ENCODE data around the gene MAZ. TPM values are rescaled to one million over a fixed set of nuclear protein-coding genes. Genes with fewer than 3 reads are reported as not detected.

MAZ gene
- total RNA-seq (2022; extraction: Qiagen RNA extraction; ENCODE audit: low read depth), result 155 to 199 TPM (median 183 TPM) in 5 replicates

DNA sequence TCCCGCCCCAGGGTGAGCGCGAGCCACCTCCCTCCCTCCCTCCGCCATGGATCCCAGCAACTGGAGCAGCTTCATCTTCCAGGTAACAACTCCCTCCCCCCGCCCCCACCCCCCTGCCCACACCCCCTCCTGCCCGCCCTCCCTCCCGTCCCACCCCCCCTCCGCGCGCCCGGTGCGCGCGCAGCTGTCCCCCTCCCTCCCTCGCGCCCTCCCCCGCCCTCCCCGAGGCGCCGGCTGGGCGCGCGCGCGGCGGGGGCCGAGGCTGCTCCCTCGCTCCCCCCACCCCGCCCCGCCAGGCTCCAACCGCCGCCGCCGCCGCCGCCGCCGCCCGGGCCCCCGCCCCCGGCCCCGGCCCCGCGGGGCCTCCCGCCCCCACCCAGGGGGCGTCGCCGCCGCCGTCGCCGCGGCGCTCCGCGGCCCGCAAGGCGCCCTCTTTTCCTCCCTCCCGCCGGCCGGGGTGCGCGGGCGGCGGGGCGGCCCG, at the start of gene MAZ:
MAZ (plus strand) TSS at position 431 of the 481 bp plus-strand sequence. CDS start 173 bp downstream, outside the sequence.

DNA sequence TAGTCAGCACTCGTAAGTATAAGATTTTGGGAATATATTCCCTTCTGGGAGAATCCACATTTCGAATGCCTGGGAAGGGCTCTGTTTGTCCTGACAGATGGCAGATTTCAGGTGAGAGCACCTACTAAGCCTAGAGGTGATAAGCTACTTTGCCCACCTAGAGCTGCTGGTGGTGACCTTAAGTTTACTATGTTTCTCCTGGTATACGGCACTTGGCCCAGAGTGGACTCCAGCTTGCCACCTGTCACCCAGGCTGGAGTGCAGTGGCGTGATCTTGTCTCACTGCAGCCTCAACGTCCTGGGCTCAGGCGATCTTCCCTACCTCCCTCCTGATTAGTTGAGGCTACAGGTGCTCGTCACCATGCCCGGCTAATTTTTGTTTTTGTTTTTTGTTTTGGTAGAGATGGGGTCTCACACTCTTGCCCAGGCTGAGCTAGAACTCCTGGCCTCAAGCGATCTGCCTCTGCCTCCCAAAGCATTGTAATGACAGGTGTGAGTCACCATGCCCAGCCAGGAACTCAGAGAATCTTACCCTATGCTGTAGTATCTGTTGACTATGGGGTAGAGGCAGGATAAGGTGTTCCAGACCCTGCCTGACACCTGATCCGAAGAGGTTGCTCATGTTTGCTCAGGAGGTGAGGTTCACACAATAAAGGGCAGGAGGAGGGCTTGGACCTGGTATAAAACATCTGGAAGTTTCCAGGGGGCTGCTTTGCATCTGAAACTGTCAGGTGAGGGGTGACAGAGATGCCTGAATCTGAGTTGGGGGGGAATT, 28.6 kb upstream of the MAZ start, which contains the start of gene ZG16:
ZG16 (plus strand) TSS at position 681 of the 775 bp plus-strand sequence. CDS start 1,011 bp downstream, outside the sequence.

GRCh38 chr16:29790183-29790948, 16.0 kb upstream of the MAZ start, which contains the start of gene KIF22:
Gene KIF22, plus strand, starts transcription at chr16:29790751. Its CDS starts 9 bp downstream, at chr16:29790760.

GRCh38 chr16:29811896-29812665, 5.8 kb downstream of the MAZ start, which contains the start of gene PRRT2:
Gene PRRT2, plus strand, starts transcription at chr16:29812193. Its CDS starts 862 bp downstream, at chr16:29813055.

GRCh38 chr16:29815793-29816693, 9.7 kb downstream of the MAZ start, which contains the start of gene PAGR1:
Gene PAGR1, plus strand, starts transcription at chr16:29816152. Its CDS starts 374 bp downstream, at chr16:29816526.

DNA sequence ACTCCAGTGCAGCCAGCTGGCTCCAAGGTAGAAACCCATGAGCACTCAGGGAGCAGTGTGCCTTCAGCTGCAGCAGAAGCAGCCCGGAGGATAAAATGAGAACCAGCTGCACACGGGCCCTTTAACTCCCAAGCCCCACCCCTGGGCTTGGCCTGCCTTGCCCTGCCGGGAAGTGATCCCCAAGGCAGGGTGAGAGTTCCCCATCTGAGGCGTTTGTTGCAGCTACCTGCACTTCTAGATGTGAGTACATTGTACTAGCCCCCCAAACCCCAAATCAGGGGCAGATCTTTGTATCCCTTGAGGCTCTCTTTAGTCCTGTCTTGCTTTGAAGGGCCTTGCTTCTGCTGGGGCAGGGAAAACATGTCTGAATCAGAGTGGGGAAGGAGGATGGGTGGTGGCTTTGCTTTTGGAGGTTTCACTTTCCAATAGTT, 14.0 kb downstream of the MAZ start, which contains the start of gene MVP:
MVP (plus strand) TSS at position 192 of the 431 bp plus-strand sequence. CDS start 10,088 bp downstream, outside the sequence.

Other genes starting within 250 kb of the MAZ start
- gene SPN, start 143.3 kb upstream of the MAZ start, total RNA-seq (2022; extraction: Qiagen RNA extraction; ENCODE audit: low read depth), result 0.01 TPM in 1 of 5 replicates, not detected in the others
- gene QPRT, start 127.3 kb upstream of the MAZ start, total RNA-seq (2022; extraction: Qiagen RNA extraction; ENCODE audit: low read depth), result 0.46 to 1.8 TPM (median 0.94 TPM) in 5 replicates
- not detected in 5 replicates for gene C16orf54, start 60.5 kb upstream of the MAZ start, total RNA-seq (2022; extraction: Qiagen RNA extraction; ENCODE audit: low read depth)
- gene ZG16, start 28.3 kb upstream of the MAZ start, total RNA-seq (2022; extraction: Qiagen RNA extraction; ENCODE audit: low read depth), result not detected in 5 replicates
- 81.9 to 103 TPM (median 93.7 TPM) in 5 replicates for gene KIF22, start 15.8 kb upstream of the MAZ start, total RNA-seq (2022; extraction: Qiagen RNA extraction; ENCODE audit: low read depth)
- gene PRRT2, start 5.7 kb downstream of the MAZ start, total RNA-seq (2022; extraction: Qiagen RNA extraction; ENCODE audit: low read depth), result 0.26 to 0.54 TPM (median 0.46 TPM) in 5 replicates
- gene PAGR1, start 9.6 kb downstream of the MAZ start, total RNA-seq (2022; extraction: Qiagen RNA extraction; ENCODE audit: low read depth), result 41.2 to 51.3 TPM (median 48.8 TPM) in 5 replicates
- 110 to 134 TPM (median 125 TPM) in 5 replicates for gene MVP, start 13.9 kb downstream of the MAZ start, total RNA-seq (2022; extraction: Qiagen RNA extraction; ENCODE audit: low read depth)
- 63.2 to 108 TPM (median 103 TPM) in 5 replicates for gene CDIPT, start 56.7 kb downstream of the MAZ start, total RNA-seq (2022; extraction: Qiagen RNA extraction; ENCODE audit: low read depth)
- 16.5 to 25.6 TPM (median 21.2 TPM) in 5 replicates for gene SEZ6L2, start 93.0 kb downstream of the MAZ start, total RNA-seq (2022; extraction: Qiagen RNA extraction; ENCODE audit: low read depth)
- 20.9 to 30.7 TPM (median 28.3 TPM) in 5 replicates for gene ASPHD1, start 94.0 kb downstream of the MAZ start, total RNA-seq (2022; extraction: Qiagen RNA extraction; ENCODE audit: low read depth)
- gene KCTD13, start 119.7 kb downstream of the MAZ start, total RNA-seq (2022; extraction: Qiagen RNA extraction; ENCODE audit: low read depth), result 15.9 to 22.5 TPM (median 18.2 TPM) in 5 replicates
- gene TMEM219, start 155.6 kb downstream of the MAZ start, total RNA-seq (2022; extraction: Qiagen RNA extraction; ENCODE audit: low read depth), result 79.8 to 104 TPM (median 96.6 TPM) in 5 replicates
- gene TAOK2, start 167.3 kb downstream of the MAZ start, total RNA-seq (2022; extraction: Qiagen RNA extraction; ENCODE audit: low read depth), result 27.9 to 37.1 TPM (median 33.4 TPM) in 5 replicates
- 13.3 to 18.0 TPM (median 15.7 TPM) in 5 replicates for gene HIRIP3, start 189.1 kb downstream of the MAZ start, total RNA-seq (2022; extraction: Qiagen RNA extraction; ENCODE audit: low read depth)
- 103 to 113 TPM (median 109 TPM) in 5 replicates for gene INO80E, start 189.7 kb downstream of the MAZ start, total RNA-seq (2022; extraction: Qiagen RNA extraction; ENCODE audit: low read depth)
- gene DOC2A, start 204.5 kb downstream of the MAZ start, total RNA-seq (2022; extraction: Qiagen RNA extraction; ENCODE audit: low read depth), result 1.8 to 2.8 TPM (median 2.5 TPM) in 5 replicates
- not detected in 5 replicates for gene C16orf92, start 216.7 kb downstream of the MAZ start, total RNA-seq (2022; extraction: Qiagen RNA extraction; ENCODE audit: low read depth)
- gene TLCD3B, start 224.7 kb downstream of the MAZ start, total RNA-seq (2022; extraction: Qiagen RNA extraction; ENCODE audit: low read depth), result 0.23 to 0.58 TPM (median 0.30 TPM) in 5 replicates

Measured in A549 treated with CpdA at 1 μM for 4 hours (cell line).